ENCODE data around the gene HNRNPU. TPM values are rescaled to one million over a fixed set of nuclear protein-coding genes. Genes with fewer than 3 reads are reported as not detected.

HNRNPU gene
- polyA plus RNA-seq, 1 of the 3 experiments (the other 2 are of a cell fraction), result 164 TPM

DNA sequence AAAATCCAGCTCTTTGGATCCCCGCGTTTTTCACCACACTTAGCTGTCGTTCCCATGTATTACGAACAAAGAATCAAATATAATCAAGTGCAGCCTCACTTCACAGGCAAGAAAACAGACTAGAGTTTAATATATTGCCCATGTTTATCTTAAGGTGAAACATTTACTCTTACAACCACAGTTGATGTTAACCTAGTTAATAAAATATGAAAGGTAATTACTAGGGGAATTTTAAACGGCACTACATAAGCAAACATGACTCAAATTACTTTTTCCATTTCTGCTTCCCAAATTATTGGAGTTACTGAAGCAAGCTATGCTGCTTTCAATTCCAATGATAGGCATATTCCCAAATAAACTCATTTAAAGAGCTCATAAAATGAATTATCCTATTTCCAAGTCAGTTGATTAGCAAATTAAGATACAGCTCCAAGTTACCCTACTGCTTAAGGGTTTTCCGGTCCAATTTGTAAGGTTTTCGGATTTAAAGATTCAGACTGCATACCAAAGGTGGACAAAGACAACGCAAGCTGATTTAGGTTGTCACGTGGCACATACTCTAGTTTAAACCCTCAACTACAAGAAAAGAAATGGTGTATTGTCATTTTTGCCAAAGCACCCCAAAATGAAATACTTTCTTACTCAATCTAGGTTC is 22.9 kb downstream of the HNRNPU start (continued):
- TF ChIP-seq, protein P1, sequence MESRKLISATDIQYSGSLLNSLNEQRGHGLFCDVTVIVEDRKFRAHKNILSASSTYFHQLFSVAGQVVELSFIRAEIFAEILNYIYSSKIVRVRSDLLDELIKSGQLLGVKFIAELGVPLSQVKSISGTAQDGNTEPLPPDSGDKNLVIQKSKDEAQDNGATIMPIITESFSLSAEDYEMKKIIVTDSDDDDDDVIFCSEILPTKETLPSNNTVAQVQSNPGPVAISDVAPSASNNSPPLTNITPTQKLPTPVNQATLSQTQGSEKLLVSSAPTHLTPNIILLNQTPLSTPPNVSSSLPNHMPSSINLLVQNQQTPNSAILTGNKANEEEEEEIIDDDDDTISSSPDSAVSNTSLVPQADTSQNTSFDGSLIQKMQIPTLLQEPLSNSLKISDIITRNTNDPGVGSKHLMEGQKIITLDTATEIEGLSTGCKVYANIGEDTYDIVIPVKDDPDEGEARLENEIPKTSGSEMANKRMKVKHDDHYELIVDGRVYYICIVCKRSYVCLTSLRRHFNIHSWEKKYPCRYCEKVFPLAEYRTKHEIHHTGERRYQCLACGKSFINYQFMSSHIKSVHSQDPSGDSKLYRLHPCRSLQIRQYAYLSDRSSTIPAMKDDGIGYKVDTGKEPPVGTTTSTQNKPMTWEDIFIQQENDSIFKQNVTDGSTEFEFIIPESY (IDR thresholded peaks at IDR 0.05; ENCODE audit: borderline replicate concordance, low read depth), result no peak
- TF ChIP-seq RXRA (IDR thresholded peaks at IDR 0.05; ENCODE audit: borderline replicate concordance, low read depth) (no peak), POLR2AphosphoS5 (IDR thresholded peaks at IDR 0.05; ENCODE audit: low read depth, low read length) (no peak), RCOR1 (IDR thresholded peaks at IDR 0.05; ENCODE audit: low read length) (no peak), CHD2 (IDR thresholded peaks at IDR 0.05; ENCODE audit: low read length, partially characterized antibody) (no peak), JUND (IDR thresholded peaks at IDR 0.05) (no peak), FOSL2 (IDR thresholded peaks at IDR 0.05; ENCODE audit: borderline replicate concordance, low read depth) (no peak)
- TF ChIP-seq, protein P2, sequence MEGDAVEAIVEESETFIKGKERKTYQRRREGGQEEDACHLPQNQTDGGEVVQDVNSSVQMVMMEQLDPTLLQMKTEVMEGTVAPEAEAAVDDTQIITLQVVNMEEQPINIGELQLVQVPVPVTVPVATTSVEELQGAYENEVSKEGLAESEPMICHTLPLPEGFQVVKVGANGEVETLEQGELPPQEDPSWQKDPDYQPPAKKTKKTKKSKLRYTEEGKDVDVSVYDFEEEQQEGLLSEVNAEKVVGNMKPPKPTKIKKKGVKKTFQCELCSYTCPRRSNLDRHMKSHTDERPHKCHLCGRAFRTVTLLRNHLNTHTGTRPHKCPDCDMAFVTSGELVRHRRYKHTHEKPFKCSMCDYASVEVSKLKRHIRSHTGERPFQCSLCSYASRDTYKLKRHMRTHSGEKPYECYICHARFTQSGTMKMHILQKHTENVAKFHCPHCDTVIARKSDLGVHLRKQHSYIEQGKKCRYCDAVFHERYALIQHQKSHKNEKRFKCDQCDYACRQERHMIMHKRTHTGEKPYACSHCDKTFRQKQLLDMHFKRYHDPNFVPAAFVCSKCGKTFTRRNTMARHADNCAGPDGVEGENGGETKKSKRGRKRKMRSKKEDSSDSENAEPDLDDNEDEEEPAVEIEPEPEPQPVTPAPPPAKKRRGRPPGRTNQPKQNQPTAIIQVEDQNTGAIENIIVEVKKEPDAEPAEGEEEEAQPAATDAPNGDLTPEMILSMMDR (IDR thresholded peaks at IDR 0.05), result no peak

DNA sequence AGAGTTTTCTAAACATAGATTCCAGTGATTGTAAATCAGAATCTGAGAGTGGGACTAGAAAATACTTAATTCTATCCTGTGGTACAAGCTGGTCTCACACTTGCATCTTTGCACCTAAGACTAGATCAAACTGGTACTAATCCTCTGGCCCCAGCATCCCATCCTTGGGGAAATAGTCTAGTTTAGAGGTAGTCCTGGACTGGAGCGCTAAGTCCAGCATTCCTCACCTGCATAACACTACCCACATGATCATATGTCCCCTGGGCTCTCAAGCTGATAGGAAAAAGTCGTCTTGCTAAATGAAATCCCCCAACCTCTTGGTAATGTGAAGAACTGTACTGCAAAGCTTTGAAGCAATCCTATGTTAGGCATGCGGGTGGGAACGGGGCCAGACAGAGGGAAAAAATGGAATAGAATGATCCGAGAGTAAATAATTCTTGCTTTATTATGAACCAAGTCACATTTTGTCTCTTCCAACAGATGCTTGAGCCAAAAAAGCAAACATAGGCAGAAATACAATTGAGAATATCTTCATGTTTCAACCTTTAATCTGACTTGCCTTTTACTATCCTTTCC is 24.0 kb downstream of the HNRNPU start:
- Histone ChIP-seq H3K27ac (ENCODE audit: low read depth in 2 of 2, low read length in 1 of 2) (peak overlapping the region in 1 of 2 experiments; percentile 7; a peak in 2 of 4 replicates), H3F3A (replicated peaks; ENCODE audit: insufficient read depth) (peaks cover 67% of the 10 kb centered on the region), H3K9me2 (no peaks in the 10 kb centered on the region), H3K36me3 (replicated peaks in 1 of 2; ENCODE audit: control insufficient read depth in 1 of 2, insufficient read depth in 2 of 2, low read length in 1 of 2) (peaks cover 72 to 78% of the 10 kb centered on the region in 2 experiments), H2AFZ (ENCODE audit: low read depth) (no peak overlapping the region), H3K27me3 (ENCODE audit: insufficient read depth) (no peaks in the 10 kb centered on the region), H3K4me2 (no peak overlapping the region), H3K79me2 (ENCODE audit: insufficient read depth) (peaks cover 93% of the 10 kb centered on the region), H3K4me1 (ENCODE audit: control insufficient read depth in 1 of 2, insufficient read depth in 2 of 2, low read depth in 1 of 2, low read length in 1 of 2) (peaks cover 15 to 20% of the 10 kb centered on the region in 2 experiments; a peak in 3 of 4 replicates), H3K9me3 (no peaks in the 10 kb centered on the region), H3K4me3 (ENCODE audit: low read depth in 2 of 2, low read length in 1 of 2) (no peak overlapping the region), H4K20me1 (ENCODE audit: insufficient read depth) (peaks cover 3% of the 10 kb centered on the region; the same call in 1 of the 2 replicates), H3K9ac (no peak overlapping the region)
- no peak for DNase-seq
- WGBS (ENCODE audit: low lambda C conversion rate), result 89% methylated on average over 5 of the region's 5 CpGs
- TF ChIP-seq, protein P3, sequence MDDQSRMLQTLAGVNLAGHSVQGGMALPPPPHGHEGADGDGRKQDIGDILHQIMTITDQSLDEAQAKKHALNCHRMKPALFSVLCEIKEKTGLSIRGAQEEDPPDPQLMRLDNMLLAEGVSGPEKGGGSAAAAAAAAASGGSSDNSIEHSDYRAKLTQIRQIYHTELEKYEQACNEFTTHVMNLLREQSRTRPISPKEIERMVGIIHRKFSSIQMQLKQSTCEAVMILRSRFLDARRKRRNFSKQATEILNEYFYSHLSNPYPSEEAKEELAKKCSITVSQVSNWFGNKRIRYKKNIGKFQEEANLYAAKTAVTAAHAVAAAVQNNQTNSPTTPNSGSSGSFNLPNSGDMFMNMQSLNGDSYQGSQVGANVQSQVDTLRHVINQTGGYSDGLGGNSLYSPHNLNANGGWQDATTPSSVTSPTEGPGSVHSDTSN (IDR thresholded peaks at IDR 0.05), result no peak
- TF ChIP-seq POLR2AphosphoS5 (IDR thresholded peaks at IDR 0.05; ENCODE audit: low read depth, low read length) (0 out of 2 replicates have a peak, but pooled peaks have one; percentile 39), NRF1 (IDR thresholded peaks at IDR 0.05; ENCODE audit: low read depth, low read length) (no peak), TAF1 (IDR thresholded peaks at IDR 0.05; ENCODE audit: borderline replicate concordance, low read depth, low read length) (no peak)
- TF ChIP-seq, protein P1 (IDR thresholded peaks at IDR 0.05; ENCODE audit: borderline replicate concordance, low read depth), result no peak
- TF ChIP-seq, protein P4, sequence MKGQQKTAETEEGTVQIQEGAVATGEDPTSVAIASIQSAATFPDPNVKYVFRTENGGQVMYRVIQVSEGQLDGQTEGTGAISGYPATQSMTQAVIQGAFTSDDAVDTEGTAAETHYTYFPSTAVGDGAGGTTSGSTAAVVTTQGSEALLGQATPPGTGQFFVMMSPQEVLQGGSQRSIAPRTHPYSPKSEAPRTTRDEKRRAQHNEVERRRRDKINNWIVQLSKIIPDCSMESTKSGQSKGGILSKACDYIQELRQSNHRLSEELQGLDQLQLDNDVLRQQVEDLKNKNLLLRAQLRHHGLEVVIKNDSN (IDR thresholded peaks at IDR 0.05; ENCODE audit: borderline replicate concordance, low read depth), result no peak
- CTCF ChIA-PET, result interaction anchor here (1.5 to 1.7 kb wide), 2 partner anchors 22 to 202 kb away, joined by 3 to 5 read pairs; no protein-coding TSS in a partner anchor
- POLR2A ChIA-PET, result no interaction called here

Data from SK-N-SH (cell line).